ENCODE data around the gene GOSR2. TPM values are rescaled to one million over a fixed set of nuclear protein-coding genes. Genes with fewer than 3 reads are reported as not detected.

GOSR2 gene
- total and polyA plus RNA-seq, 2 of the 13 experiments (the other 11 are each of a cell fraction or from before 2014, with no cell fraction given): 61.5 to 63.9 TPM

DNA sequence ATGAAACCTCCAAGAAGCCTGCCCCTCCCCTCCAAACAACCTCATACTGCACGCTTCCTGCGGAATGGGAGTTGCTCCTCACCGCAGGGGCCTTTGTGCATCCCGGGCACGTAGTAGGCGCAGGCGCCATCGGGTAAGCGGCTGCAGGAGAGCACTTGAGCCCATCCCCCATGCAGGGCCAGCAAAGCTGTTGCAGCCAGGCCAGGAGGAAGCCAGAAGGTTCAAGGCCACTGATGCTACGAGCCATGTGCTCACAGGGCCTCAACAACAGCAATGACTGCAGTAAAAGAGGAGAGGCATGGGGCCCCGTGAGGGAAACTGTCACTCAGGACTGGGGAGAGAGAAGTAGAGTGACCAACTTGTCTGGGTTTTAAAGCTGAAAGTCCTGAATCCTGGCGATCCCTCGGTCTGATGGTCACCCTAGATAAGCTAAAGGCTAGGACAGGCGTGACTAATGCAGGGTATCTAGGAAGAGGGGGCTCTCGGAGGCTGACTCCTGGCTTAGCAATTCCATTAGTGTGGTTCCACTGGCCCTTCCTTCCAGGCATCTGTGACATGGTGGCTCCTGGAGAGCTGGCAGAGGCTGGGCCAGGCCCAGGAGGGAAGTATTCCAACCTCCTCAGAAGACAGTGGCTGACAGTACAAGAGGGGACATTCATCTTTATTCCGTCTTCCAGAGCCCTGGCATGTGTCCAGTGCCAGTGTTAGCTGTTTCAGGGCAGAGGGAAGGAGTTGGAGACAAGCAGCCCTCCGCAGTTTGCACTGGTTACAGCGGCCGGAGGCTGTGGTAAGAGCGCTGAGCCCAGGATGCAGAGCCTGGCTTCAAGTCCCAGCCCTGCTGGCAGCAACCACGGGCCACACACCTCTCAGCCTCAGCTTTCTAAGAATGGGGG is 20.8 kb downstream of the GOSR2 start (continued):
- TF ChIP-seq, protein P1, sequence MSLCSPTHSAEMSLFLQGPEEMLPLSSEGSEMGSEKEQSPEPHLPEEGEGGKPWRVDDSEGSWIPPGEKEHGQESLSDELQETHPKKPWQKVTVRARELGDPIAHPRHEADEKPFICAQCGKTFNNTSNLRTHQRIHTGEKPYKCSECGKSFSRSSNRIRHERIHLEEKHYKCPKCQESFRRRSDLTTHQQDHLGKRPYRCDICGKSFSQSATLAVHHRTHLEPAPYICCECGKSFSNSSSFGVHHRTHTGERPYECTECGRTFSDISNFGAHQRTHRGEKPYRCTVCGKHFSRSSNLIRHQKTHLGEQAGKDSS (CRISPR knock-in tag; IDR thresholded peaks at IDR 0.05; ENCODE audit: borderline replicate concordance, low read depth): peak; percentile 99
- peak; percentile 88; the same call in 1 of the 2 replicates for TF ChIP-seq ZNF292 (CRISPR knock-in tag; IDR thresholded peaks at IDR 0.05; ENCODE audit: borderline replicate concordance, low read depth)
- peak; percentile 98 for TF ChIP-seq PAXIP1 (CRISPR knock-in tag; conservative IDR thresholded peaks at IDR 0.05)
- peak; percentile 91; the same call in 1 of the 2 replicates for TF ChIP-seq KDM3A (CRISPR knock-in tag; IDR thresholded peaks at IDR 0.05; ENCODE audit: low read depth)
- TF ChIP-seq KMT2B (CRISPR knock-in tag; IDR thresholded peaks at IDR 0.05): peak; percentile 78
- TF ChIP-seq, protein P2, sequence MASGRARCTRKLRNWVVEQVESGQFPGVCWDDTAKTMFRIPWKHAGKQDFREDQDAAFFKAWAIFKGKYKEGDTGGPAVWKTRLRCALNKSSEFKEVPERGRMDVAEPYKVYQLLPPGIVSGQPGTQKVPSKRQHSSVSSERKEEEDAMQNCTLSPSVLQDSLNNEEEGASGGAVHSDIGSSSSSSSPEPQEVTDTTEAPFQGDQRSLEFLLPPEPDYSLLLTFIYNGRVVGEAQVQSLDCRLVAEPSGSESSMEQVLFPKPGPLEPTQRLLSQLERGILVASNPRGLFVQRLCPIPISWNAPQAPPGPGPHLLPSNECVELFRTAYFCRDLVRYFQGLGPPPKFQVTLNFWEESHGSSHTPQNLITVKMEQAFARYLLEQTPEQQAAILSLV (CRISPR knock-in tag; IDR thresholded peaks at IDR 0.05; ENCODE audit: borderline replicate concordance): peak; percentile 86
- TF ChIP-seq ZNF224 (CRISPR knock-in tag; IDR thresholded peaks at IDR 0.05): peak; percentile 87
- TF ChIP-seq TGIF2 (CRISPR knock-in tag; IDR thresholded peaks at IDR 0.05): peak; percentile 95
- TF ChIP-seq CHD2 (IDR thresholded peaks at IDR 0.05; ENCODE audit: low read depth, low read length): peak; percentile 73; the same call in 1 of the 2 replicates
- TF ChIP-seq KLF9 (CRISPR knock-in tag; IDR thresholded peaks at IDR 0.05; ENCODE audit: low read depth): peak; percentile 88; the same call in 1 of the 2 replicates
- peak; percentile 29 for TF ChIP-seq CCAR2 (optimal IDR thresholded peaks at IDR 0.05; ENCODE audit: low read depth, low read length)
- TF ChIP-seq ELF1 (CRISPR knock-in tag; IDR thresholded peaks at IDR 0.05): peak; percentile 60
- no peak; the same call in 1 of the 2 replicates for TF ChIP-seq ZNF512 (CRISPR knock-in tag; IDR thresholded peaks at IDR 0.05)
- peak; percentile 74; the same call in 1 of the 2 replicates for TF ChIP-seq ZBTB43 (CRISPR knock-in tag; conservative IDR thresholded peaks at IDR 0.05)
- peak; percentile 93 for TF ChIP-seq FOXK2 (IDR thresholded peaks at IDR 0.05)
- peak; percentile 75 for TF ChIP-seq DBP (CRISPR knock-in tag; IDR thresholded peaks at IDR 0.05; ENCODE audit: not compliant biosample characterization)
- 0 out of 2 replicates have a peak, but pooled peaks have one; percentile 33 for TF ChIP-seq HOMEZ (CRISPR knock-in tag; IDR thresholded peaks at IDR 0.05; ENCODE audit: low read depth)

Data from HepG2 (cell line).